ENCODE measurements around the gene LRRC4.

Gene LRRC4

GRCh38 chr7:127981965-127982364 lies 49.3 kb downstream of the LRRC4 start:
- intact Hi-C loops (cut with micrococcal nuclease) = no loop called here
- Mint-ChIP-seq H3K27me3 (no peaks in the 10 kb centered on the region), H3K9me3 (peaks cover 28% of the 10 kb centered on the region), H3K4me1 (ENCODE audit: low read depth) (no peaks in the 10 kb centered on the region), H3K4me3 (no peak overlapping the region), H3K36me3 (ENCODE audit: low read depth) (peaks cover 58% of the 10 kb centered on the region), H3K27ac (no peak overlapping the region)

- Mint-ChIP-seq H3K36me3 (ENCODE audit: low read depth) (peaks cover 62% of the 10 kb centered on the region), H3K9me3 (peaks cover 29% of the 10 kb centered on the region), H3K27ac (no peak overlapping the region), H3K4me3 (no peak overlapping the region), H3K4me1 (ENCODE audit: low read depth) (no peaks in the 10 kb centered on the region), H3K27me3 (no peaks in the 10 kb centered on the region)
- intact Hi-C loops (cut with micrococcal nuclease) = no loop called here
Observed at GRCh38 chr7:127980901-127981300, 50.3 kb downstream of the LRRC4 start.

GRCh38 chr7:127979728-127980126 lies 51.5 kb downstream of the LRRC4 start:
- Mint-ChIP-seq H3K36me3 (ENCODE audit: low read depth) (peaks cover 67% of the 10 kb centered on the region), H3K9me3 (peaks cover 29% of the 10 kb centered on the region), H3K4me1 (ENCODE audit: low read depth) (no peaks in the 10 kb centered on the region), H3K27ac (no peak overlapping the region), H3K4me3 (no peak overlapping the region), H3K27me3 (no peaks in the 10 kb centered on the region)
- intact Hi-C loops (cut with micrococcal nuclease) = no loop called here

- intact Hi-C loops (cut with micrococcal nuclease) = no loop called here
- Mint-ChIP-seq H3K27me3 (no peaks in the 10 kb centered on the region), H3K27ac (no peak overlapping the region), H3K9me3 (peaks cover 29% of the 10 kb centered on the region), H3K4me3 (no peak overlapping the region), H3K4me1 (ENCODE audit: low read depth) (no peaks in the 10 kb centered on the region), H3K36me3 (ENCODE audit: low read depth) (peaks cover 63% of the 10 kb centered on the region)
Observed at GRCh38 chr7:127979113-127979727, 52.0 kb downstream of the LRRC4 start.

GRCh38 chr7:127978421-127978820 lies 52.8 kb downstream of the LRRC4 start:
- Mint-ChIP-seq H3K27me3 (no peaks in the 10 kb centered on the region), H3K4me3 (no peak overlapping the region), H3K36me3 (ENCODE audit: low read depth) (peaks cover 55% of the 10 kb centered on the region)

More at GRCh38 chr7:127978421-127978820, 52.8 kb downstream of the LRRC4 start:
- Mint-ChIP-seq H3K4me1 (ENCODE audit: low read depth) (no peaks in the 10 kb centered on the region), H3K9me3 (peaks cover 29% of the 10 kb centered on the region), H3K27ac (no peak overlapping the region)
- intact Hi-C loops (cut with micrococcal nuclease) = no loop called here
